Inflammatory macrophage treated with lipopolysaccharide for 1 hour (primary cell): Measurements from ENCODE around the gene GRK5.

ENCODE experiments used
- DNase-seq, 2 donors: peaks; one replicate each; pipeline ENCODE4 v3.0.0-alpha.2; 2020 to 2022

Gene GRK5

DNA sequence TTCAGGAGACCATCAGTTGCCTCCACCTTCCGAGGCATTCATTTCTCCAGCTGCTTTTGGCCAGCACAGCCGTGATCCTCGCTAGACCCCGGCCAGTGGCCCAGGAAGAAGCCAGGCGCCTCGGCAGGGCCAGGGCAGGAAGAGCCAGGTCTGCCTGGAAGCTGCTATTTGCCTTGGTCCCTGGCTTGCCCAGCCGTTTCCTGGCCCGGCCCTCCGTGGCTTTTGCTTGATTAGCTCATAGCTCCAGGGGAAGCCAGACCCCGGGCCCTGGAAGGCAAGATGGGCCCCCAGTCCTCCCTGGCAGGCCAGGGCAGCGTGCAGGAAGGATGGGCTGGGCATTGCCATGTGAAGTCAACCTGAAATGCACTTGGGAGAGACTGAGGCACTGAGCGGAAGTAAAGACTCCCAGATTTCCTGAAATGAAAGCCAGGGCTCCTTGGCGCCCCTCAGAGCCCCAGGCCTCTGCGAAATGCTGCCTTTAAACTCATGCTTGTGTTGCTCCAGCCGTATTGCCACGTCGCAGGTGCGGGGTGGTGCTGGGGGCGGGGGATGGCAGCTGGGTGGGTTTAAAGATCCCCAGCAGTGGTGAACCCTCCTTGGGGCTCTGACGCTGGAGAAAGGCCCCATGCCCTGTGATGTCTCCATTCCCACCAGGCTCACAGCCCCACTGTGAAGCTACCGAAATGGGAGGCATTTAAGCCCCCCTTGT lies 160.6 kb downstream of the GRK5 start:
- no peak for DNase-seq

DNA sequence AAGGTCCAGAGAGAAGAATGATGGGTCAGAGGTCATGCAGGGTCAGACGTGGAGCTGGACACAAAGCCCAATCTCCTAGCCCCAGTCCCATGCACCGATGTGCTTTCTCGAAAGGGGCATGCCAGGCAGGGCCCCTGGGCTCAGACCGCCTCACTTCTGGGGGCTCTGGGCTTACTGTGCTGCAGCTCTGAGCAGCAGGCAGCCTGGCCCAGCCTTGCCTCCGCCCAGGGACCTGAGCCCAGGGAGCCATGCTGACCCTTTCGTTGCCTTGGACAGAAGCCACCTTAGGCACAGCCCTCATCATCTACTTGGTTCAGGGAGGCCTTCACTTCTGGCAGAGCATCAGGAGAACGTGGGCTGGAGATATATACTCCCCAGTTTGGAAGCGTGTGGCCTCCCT lies 161.2 kb downstream of the GRK5 start:
- DNase-seq, result no peak

DNA sequence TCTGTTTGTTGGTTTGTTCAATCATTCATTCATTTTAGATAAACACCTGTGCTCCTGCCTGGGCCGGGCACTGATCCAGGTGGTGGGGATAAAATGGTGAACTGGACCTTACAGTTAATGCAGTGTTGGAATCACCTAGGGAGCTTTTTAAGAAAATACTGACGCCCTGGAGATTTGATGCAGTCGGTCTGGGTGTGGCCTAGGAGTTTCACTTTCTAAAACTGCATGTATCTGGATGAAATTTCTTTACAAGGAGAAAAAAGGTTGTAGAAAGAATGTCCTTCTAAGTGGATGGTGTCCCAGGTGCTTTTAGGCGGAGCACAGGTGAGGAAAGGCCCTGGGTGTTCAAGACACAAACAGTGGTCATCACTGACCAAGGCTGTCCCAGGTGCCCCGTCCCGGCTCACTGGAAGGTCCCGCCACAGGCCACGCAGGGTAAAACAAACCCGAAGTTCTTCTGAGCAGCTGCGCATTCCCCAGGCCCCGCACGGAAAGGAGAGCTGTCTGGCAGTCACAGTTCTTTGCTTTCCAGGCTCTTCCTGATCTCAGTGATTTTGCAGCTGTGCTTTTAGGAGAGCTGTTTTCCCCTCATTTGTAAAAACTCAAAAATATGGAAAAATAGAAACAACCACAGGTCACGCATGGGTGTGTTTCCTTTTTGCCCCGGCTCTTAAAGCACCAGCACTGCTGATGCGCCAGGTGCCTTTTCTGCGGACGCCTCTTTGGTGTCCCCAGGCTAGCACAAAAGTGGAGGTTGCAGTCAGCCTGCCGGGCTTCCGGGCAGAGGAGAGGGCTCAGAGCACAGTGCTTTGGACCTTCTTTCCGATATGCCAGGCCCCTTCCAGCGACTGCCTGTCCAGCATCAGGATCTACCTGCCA lies 161.9 kb downstream of the GRK5 start:
- DNase-seq, result no peak

DNA sequence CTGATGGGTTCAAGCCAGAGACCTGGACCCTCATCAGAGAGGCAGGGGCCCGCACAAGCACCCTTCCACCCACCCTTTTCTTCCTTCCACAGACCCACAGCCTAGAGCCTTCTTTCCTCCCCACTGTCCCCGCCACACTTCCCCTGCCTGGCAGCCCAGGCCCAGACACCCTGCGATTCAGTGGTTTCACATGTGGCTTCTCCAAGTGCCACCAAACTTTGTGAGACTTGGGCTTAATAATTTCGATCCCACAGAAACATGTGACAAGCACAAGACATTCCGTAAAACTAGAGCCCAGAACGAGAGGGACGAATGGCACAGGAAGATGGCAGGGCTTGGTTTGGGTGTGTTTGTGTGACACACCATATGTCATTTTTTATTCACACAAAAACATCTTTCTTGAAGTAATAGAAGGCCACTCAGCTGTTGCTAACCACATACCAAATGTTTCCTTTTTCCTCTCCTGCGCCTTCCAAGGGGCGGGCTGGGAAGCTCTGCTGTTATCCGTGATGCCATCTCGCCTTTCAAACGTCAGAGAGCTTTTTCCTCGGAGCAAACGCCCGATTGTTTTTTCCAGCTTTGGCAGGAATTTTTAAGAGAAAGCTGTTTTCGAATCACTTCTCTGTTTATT lies 162.9 kb downstream of the GRK5 start:
- no peak for DNase-seq

DNA sequence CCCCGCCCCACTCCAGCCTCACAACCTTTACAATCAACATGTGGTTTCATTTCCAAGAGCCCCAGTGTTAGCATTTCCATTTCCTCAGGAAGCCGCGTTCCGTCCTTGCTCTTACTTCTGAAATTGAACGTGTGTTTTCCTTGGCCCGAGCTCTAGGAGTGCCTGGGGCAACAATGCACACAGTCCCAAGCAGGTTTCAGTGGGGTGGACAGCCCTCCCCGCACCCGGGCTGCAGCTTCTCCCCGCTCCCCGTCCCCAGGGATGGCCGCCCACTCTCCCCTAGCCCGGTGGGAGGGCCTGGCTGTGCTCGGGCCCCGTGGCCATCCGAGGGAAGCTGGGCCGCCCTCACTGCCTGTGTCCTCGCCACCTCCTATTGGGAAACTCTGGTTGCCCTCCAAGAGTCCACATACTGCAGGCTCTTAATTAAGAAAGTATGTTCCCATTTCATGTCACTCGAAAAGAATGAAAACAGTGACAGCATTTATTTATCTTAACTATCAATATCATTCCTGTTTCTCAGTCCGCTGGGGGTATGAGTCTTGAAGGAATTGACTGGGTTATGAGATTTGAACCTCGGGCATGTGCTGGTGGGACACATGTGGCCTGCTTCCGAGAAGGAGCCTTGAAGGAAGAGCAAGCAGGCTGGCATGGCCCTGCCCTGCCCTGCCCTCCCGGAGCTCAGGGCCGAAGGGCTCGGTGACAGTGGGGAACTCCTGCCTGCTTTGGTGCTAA lies 163.8 kb downstream of the GRK5 start:
- no peak for DNase-seq

DNA sequence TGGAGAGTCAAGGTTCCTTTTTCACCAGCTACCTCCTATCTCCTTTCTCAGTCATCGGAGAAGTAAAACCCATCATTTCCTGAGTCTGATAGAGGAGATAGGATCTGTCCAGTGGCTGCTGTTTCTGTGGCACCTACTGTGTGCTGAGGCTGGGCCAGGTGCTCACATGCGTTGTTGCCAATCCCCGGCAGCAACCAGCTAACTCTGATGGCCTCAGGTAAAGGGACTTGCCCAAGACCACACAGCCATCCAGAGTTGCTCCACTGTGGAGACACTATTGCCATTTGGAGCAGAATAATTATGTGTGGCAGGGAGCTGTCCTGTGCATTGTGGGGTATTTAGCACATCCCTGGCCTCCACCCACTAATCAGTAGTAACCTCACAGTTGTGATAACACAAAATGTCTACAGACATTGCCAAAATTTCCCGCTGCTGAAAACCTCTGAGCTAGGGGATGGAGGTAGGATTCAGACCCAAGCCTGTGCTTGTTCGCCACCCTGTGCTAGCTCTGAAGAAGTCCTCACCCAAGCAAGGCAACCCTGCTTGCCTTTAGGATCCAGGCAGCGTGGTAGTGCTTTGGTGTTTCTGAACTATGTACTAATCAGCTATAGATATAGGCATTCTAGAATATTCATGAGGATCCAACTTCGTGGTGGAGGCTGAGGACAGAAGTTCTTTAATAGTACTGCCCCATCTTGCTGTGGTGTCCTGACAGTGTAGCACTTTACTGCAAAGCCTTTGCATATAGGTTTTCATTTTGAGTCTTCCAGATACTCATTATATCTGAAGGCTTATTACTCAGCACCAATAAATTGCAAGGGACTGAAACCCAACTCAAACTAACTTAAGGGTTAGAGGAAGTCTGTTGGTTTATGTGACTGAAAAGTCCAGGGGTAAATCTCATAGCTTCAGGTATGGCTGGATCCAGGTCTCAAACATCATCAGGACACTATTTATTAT lies 164.6 kb downstream of the GRK5 start:
- no peak for DNase-seq

DNA sequence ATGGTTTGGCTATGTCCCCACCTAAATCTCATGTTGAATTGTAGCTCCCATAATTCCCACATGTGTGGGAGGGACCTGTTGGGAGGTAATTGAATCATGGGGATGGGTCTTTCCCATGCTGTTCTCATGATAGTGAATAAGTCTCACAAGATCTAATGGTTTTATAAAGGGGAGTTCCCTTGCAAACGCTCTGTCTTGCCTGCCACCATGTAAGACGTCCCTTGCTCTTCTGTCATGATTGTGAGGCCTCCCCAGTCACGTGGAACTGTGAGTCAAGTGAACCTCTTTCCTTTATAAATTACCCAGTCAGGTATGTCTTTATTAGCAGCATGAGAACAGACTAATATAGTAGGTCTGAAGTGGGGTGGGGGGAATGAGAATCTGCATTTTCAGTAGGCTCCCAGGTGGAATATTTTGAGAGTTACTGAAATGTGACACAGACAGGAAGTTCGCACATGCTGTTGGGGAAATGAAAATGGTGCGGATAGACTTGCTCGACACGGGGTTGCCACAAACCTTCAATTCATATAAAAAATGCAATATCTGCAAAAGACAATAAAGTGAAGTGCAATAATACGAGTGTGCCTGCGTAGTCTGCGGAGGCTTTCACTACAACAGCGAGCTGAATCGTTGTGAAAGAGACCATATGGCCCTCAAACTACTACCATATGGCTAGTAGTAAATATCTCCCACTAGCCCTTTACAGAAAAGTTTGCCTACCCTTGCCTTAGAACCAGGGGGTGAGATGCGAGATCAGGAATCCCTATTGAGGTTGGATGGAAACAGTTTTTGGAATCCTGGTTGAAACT lies 166.1 kb downstream of the GRK5 start:
- peak in 1 of 2 donors; percentile 15 for DNase-seq

DNA sequence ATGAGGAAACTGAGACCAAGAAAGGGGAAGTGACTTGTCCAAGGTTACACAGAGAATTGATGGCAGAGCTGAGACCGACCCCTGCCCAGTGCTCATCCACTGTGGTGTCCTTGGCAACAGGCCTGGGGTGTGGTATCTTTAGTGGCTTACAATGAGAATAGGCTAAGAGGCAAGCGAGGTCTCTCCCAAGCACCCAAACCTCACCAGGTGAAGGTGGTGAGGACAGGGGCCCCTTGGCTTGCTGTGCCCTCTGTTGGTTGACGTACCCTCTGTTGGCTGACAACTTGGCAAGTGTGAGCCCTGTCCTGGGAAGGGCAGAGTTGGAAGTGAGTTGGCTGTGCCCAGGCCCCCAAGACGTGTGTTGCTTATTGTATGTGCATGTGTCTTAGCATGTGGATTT lies 166.9 kb downstream of the GRK5 start:
- DNase-seq, result no peak

DNA sequence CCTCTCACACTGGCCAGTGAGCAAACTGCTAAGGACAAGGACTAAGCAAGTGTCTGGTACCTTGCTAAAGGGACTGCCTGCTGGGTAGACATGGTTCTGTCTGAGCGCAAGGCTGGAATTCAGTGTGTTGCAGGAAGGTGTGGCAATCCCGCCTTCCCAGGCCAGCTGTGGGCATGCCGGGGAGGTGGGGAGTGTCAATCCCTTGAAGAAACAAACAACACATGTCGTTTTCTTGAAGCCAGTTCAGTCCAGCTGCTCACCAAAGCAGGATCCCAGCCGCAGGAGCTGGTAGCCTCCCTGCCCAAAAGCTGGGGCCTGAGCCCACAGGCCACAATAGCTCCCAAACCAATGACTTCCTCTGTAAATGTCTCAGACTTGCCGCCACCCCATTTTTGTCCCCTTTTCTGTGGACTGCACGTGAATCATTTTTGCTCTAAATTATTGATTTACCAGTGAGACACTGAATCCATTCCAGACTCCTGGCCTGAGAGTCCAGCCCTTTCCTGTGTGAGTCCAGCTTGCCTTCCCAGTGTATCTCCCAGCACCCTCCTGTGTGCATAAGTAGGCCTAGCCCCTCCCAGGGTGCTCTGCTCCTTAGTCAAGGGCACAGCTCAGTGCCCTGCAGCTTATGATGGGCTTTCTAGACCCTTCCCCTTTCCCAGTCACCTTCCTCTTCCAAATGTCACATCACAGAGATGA lies 168.4 kb downstream of the GRK5 start:
- no peak for DNase-seq

DNA sequence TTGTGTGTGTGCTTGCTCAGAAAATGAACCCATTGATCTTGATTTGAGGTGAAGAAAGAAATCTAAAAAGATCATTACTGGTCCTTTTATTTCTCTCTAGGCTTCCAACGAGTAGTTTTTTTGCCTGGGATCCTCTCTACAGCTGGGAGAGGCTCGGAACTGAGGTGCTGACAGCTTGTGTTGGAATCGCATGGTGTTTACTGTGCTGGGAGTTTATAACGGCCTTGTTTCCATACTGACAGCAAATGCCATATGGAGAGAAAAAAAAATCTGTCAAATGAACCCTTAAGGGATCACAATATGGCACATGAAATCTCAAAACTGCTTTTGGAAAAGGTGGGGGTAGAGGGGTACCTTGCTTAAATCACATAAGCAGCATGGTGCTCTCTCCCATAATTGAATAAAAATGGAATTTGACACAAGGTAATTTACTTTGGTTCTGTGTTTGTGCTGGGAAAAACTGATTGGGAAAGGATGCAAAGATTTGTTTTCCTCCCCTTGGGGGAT lies 170.1 kb downstream of the GRK5 start:
- DNase-seq, result no peak

DNA sequence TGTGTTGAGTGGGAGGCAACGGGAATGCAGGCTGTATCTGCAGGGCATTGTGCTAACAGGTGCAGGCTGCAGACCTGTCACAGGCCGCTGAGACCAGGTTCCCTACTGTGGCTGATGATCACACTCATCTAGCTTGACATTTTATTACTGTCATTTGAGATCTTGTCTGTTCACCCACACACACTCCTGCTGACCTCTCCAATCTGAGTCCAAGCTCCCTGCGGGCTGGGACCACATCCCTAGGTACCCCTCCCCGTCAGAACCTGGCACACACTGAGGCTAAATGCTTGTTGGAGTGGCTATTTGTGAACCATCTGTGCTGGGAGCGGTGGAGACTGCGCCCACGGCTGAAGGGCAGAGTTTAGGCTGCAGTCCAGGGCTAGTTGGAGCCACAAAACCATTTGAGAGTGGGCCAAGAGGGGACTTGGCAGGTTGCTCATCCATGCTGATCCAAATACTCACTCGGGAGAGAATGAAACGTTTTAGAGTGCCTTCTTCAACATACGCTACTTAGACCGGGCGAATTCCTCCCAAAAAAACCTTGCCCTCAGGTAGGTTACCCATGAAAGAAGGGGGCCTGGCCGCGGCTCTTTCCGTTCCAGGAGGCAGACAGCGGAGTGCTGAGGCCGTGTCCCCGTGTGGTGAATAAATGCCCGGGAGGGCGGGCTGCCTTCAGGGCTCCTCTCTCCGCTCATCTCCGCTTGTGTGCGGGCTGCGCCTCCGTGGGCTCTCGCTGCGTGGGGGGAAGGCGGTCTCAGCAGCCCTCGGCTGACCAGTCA lies 170.8 kb downstream of the GRK5 start:
- no peak for DNase-seq

DNA sequence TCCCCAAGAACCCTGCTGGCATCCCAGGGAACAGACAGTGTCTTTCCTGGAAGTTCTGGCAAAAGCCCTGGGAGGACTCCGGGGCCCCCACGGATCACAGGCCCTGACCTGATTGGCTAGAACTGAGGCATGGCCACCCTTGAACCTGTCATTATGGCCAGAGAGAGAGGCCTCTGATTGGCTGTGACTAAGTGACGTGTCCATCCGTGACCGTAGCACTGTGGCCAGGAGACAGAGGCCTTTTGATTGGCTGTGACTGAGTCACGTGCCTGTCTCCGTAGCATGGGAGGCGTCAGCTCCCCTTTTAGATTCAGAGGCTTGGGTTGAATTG lies 171.3 kb downstream of the GRK5 start:
- no peak for DNase-seq

DNA sequence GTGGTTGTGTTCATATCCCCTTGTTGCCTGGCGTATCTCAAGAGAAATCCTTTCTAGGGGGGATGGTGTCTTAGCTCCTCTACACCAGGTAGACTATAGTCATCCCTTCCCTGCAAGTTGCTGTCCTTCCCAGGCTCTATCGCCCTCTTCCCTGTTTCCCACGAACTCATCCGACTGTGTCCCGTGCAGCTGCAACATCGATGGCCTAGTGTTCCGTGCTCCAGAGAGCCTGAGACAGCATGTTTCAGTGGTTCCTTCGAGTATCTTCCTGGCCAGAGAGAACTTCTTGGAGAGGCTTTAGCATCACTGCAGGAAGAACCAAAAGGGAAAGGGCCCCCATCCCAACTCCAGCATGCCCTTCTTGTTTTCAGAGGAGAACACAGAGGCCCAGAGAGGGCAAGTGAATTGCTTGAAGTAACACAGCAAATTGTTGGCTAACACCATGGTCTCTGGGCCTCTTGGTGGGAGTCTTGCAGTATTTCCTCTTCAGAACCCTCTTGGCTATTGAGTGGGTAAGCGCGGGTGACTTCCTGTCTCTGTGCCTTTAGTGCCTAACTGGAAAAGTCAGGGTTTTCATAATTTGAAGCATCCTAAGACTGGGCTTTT lies 172.2 kb downstream of the GRK5 start:
- DNase-seq, result peak in 1 of 2 donors; percentile 33

DNA sequence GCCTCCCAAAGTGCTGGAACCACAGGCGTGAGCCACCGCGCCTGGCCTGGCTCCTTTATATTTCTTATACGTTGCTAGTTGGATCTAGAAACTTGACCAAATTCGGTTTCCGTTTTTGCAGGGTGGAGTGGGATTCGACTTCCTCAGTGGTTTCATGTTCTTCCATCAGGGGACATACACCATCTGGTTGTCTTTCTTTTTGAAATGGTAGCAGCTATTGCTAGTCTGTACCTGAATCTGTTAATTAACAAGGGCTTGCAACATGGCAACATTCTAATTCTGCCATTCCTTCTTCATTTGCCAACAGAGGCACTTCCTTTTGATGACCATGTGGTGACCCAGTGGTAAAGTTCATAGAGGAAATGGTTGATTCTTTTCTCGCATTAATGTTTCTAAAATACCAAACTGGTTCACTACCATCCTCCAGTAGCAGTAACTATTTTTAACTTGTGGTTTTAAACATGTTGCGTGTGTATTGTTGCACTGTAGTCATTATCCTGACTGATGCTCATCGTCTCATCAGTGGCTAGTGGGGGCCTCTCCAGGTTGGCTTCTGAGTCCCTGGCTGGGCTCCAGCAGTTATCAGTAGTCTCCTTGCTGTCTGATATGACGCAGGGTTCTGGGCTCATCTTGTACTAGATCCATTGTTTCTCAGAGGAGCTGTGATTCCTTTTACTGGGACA lies 175.9 kb downstream of the GRK5 start:
- no peak for DNase-seq

DNA sequence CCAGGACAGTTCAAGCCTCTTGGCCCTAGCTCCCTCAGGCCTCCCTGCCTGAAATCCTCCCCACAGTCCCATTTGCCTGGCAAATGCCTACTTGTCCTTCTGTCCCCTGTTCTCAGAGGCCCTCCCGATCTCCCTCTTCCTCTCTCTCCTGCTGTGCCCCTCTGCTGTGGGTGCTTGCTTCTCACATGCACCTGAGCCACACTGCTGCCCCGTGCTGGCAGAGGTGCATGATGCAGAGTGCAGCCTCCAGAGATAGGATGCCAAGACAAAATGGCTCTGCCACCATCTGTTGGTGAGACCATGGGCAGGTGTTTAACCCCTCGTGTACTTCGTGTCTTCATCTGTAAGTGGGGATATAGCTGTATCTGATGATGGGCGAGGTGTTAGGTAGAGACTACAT lies 176.8 kb downstream of the GRK5 start:
- DNase-seq, result no peak

DNA sequence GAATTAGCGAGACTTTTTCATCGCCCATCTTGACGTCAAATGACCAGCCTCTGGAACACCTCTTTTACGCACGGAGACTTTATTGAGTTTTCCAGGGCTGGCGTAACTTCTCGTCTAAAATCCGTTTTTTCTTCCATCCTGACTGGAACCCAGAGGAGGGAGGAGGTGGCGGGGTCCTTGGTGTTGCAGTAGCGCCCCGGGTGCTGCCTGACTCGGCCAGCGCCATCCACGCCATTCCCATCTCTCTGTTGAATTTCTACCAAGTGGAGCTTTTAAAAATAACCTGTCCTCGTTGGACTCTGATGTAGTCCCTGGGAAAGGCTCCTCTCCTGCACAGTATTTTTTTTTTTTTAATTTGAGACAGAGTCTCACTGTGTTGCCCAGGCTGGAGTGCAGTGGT lies 179.3 kb downstream of the GRK5 start:
- DNase-seq, result no peak

DNA sequence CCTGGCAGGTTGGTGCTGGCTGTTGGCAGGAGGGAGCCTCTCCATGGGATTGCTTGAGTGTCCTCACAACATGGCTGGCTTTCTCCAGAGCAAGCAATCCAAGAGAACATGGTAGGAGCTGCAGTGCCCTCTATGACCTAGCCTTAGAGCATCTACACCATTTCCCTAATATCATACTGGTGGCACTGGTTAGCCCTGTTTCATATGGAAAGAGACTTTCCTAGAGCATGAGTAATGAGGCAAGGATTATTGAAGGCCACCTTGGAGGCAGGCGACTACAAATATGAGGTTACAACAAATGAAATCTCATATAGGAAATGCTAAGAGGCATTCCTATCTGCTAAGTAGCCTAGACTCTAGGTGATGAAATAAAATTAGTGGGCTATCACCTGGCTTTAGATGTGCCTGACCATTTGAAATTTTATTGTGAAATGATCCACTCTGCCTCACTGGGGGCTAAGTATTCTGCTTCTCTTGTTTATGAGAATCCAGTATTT lies 181.5 kb downstream of the GRK5 start:
- no peak for DNase-seq
